GM19025 (cell line): ENCODE results near the gene SKIDA1.

Source experiments
- ATAC-seq: cut with Tn5 transposase; IDR thresholded peaks from one replicate; pipeline ENCODE4 v1.9.1; 2021; ENCODE audit warnings: mild to moderate bottlenecking, low read depth, moderate library complexity; ENCODE audit not compliant: unreplicated experiment

SKIDA1 gene

GRCh38 chr10:21517134-21518031 is 8.1 kb downstream of the SKIDA1 start:
- peak; percentile 54 for ATAC-seq

GRCh38 chr10:21516242-21517131 is 9.0 kb downstream of the SKIDA1 start:
- peak; percentile 50 for ATAC-seq

GRCh38 chr10:21515361-21516241 is 9.9 kb downstream of the SKIDA1 start:
- no peak for ATAC-seq

GRCh38 chr10:21514818-21515351 is 10.6 kb downstream of the SKIDA1 start:
- ATAC-seq, result no peak

- no peak for ATAC-seq
Measured at GRCh38 chr10:21514129-21514817, 11.2 kb downstream of the SKIDA1 start.

GRCh38 chr10:21513405-21513788 is 12.1 kb downstream of the SKIDA1 start:
- ATAC-seq, result no peak

GRCh38 chr10:21512573-21513404 is 12.7 kb downstream of the SKIDA1 start:
- ATAC-seq, result no peak

GRCh38 chr10:21511946-21512572 is 13.4 kb downstream of the SKIDA1 start:
- ATAC-seq, result no peak

- no peak for ATAC-seq
Measured at GRCh38 chr10:21511095-21511570, 14.3 kb downstream of the SKIDA1 start.

- no peak for ATAC-seq
Measured at GRCh38 chr10:21510241-21511094, 15.0 kb downstream of the SKIDA1 start.

GRCh38 chr10:21509341-21510240 is 15.9 kb downstream of the SKIDA1 start:
- no peak for ATAC-seq

- ATAC-seq, result no peak
Measured at GRCh38 chr10:21508706-21509331, 16.7 kb downstream of the SKIDA1 start.

- ATAC-seq, result no peak
Measured at GRCh38 chr10:21507150-21507549, 18.3 kb downstream of the SKIDA1 start.

GRCh38 chr10:21506351-21506750 is 19.1 kb downstream of the SKIDA1 start:
- ATAC-seq, result no peak

GRCh38 chr10:21505711-21506278 is 19.7 kb downstream of the SKIDA1 start:
- ATAC-seq, result no peak
